H9 (cell line): ENCODE measurements around the gene TMEM238. TPM values are rescaled to one million over a fixed set of nuclear protein-coding genes. Genes with fewer than 3 reads are reported as not detected.

ENCODE experiments used
- DNase-seq: peaks from one replicate; pipeline ENCODE4 v3.0.0-alpha.2; 2017
- H2AFZ ChIP-seq: one replicate; pipeline ENCODE4 v1.6.1; 2013; ENCODE audit warnings: mild to moderate bottlenecking, low read length, control low read depth, moderate library complexity
- H2AK5ac ChIP-seq: 2 replicates; pipeline ENCODE4 v1.6.1; 2013; ENCODE audit warnings: low read length, control low read depth, mixed read lengths; ENCODE audit not compliant: insufficient read length
- H2BK120ac ChIP-seq: one replicate; pipeline ENCODE4 v1.6.1; 2013; ENCODE audit warnings: low read depth, mild to moderate bottlenecking, low read length, control low read depth, inconsistent platforms; ENCODE audit not compliant: poor library complexity, severe bottlenecking
- H2BK12ac ChIP-seq: 2 replicates; pipeline ENCODE4 v1.6.1; 2013; ENCODE audit warnings: low read length, control low read depth, mixed read lengths, low read depth; ENCODE audit not compliant: insufficient read length
- H2BK15ac ChIP-seq: 2 replicates; pipeline ENCODE4 v1.6.1; 2013; ENCODE audit warnings: low read depth, low read length, control low read depth
- H2BK20ac ChIP-seq: one replicate; pipeline ENCODE4 v1.6.1; 2013; ENCODE audit warnings: low read depth, mild to moderate bottlenecking, low read length, control low read depth, inconsistent platforms; ENCODE audit not compliant: poor library complexity, severe bottlenecking
- H2BK5ac ChIP-seq: 2 replicates; pipeline ENCODE4 v1.6.1; 2013; ENCODE audit warnings: low read length, control low read depth, mixed read lengths; ENCODE audit not compliant: insufficient read length
- H3K14ac ChIP-seq: 2 replicates; pipeline ENCODE4 v1.6.1; 2013; ENCODE audit warnings: low read length, control low read depth; ENCODE audit not compliant: insufficient read depth
- H3K18ac ChIP-seq: 2 replicates; pipeline ENCODE4 v1.6.1; 2013; ENCODE audit warnings: low read depth, mild to moderate bottlenecking, mixed read lengths, low read length, control low read depth; ENCODE audit not compliant: insufficient read length
- H3K23ac ChIP-seq: 2 replicates; pipeline ENCODE4 v1.6.1; 2013; ENCODE audit warnings: low read length, control low read depth, mixed read lengths, low read depth; ENCODE audit not compliant: insufficient read length
- H3K23me2 ChIP-seq: 2 replicates; pipeline ENCODE4 v1.6.1; 2013; ENCODE audit warnings: low read depth, mild to moderate bottlenecking, mixed read lengths, low read length, control low read depth; ENCODE audit not compliant: insufficient read length, poor library complexity, severe bottlenecking
- H3K27ac ChIP-seq: 2 replicates; pipeline ENCODE4 v1.5.1; 2013; ENCODE audit warnings: low read length, control low read depth, mixed read lengths, low read depth; ENCODE audit not compliant: insufficient read length
- H3K27me3 ChIP-seq: 2 replicates; pipeline ENCODE4 v1.6.1; 2013; ENCODE audit warnings: low read length, control low read depth, inconsistent platforms; ENCODE audit not compliant: insufficient read depth
- H3K4ac ChIP-seq: 2 replicates; pipeline ENCODE4 v1.6.1; 2013; ENCODE audit warnings: low read depth, mild to moderate bottlenecking, control low read depth, inconsistent platforms, low read length, moderate library complexity
- H3K4me1 ChIP-seq: 2 replicates; pipeline ENCODE4 v1.6.1; 2013; ENCODE audit warnings: low read length, control low read depth, inconsistent platforms; ENCODE audit not compliant: insufficient read depth
- H3K4me2 ChIP-seq: 2 replicates; pipeline ENCODE4 v1.6.1; 2013; ENCODE audit warnings: low read length, control low read depth, mixed read lengths; ENCODE audit not compliant: insufficient read length, insufficient read depth
- H3K56ac ChIP-seq: 2 replicates; pipeline ENCODE4 v1.6.1; 2013; ENCODE audit warnings: low read depth, mild to moderate bottlenecking, mixed read lengths, low read length, control low read depth; ENCODE audit not compliant: insufficient read length
- H3K79me1 ChIP-seq: 2 replicates; pipeline ENCODE4 v1.6.1; 2013; ENCODE audit warnings: low read depth, mild to moderate bottlenecking, moderate library complexity, low read length, control low read depth, inconsistent platforms; ENCODE audit not compliant: insufficient read depth, poor library complexity, severe bottlenecking
- H3K79me2 ChIP-seq: 2 replicates; pipeline ENCODE4 v1.6.1; 2013; ENCODE audit warnings: low read length, control low read depth, inconsistent platforms; ENCODE audit not compliant: insufficient read depth
- H3K9ac ChIP-seq: 2 replicates; pipeline ENCODE4 v1.6.1; 2013; ENCODE audit warnings: low read length, control low read depth, mixed read lengths; ENCODE audit not compliant: insufficient read length; ENCODE audit errors: extremely low read depth
- H3K9me3 ChIP-seq: one replicate; pipeline ENCODE4 v1.6.1; 2013; ENCODE audit warnings: low read depth, low read length, inconsistent platforms; ENCODE audit not compliant: control insufficient read depth
- H3T11ph ChIP-seq: one replicate; pipeline ENCODE4 v1.6.1; 2013; ENCODE audit warnings: mild to moderate bottlenecking, low read length, control low read depth, inconsistent platforms
- H4K20me1 ChIP-seq: one replicate; pipeline ENCODE4 v1.6.1; 2013; ENCODE audit not compliant: control insufficient read depth, insufficient read length, insufficient read depth
- H4K5ac ChIP-seq: 2 replicates; pipeline ENCODE4 v1.6.1; 2013; ENCODE audit warnings: low read depth, mild to moderate bottlenecking, mixed read lengths, low read length, control low read depth; ENCODE audit not compliant: insufficient read length
- H4K8ac ChIP-seq: replicated peaks from 2 replicates; pipeline ENCODE4 v1.6.1; 2013; ENCODE audit warnings: low read length, control low read depth, mixed read lengths, low read depth; ENCODE audit not compliant: insufficient read length
- H4K91ac ChIP-seq: 2 replicates; pipeline ENCODE4 v1.6.1; 2013; ENCODE audit warnings: low read depth, mild to moderate bottlenecking, moderate library complexity, mixed read lengths, low read length, control low read depth; ENCODE audit not compliant: insufficient read length
- H3K27ac Mint-ChIP-seq, 3 experiments: 2 replicates in 2 of 3; 3 replicates in 1 of 3; pipeline ENCODE4 v1.8.0; 2020 to 2021; ENCODE audit warnings: mixed read lengths in 3 of 3, mild to moderate bottlenecking in 1 of 3, moderate library complexity in 1 of 3
- H3K27me3 Mint-ChIP-seq: 2 replicates; pipeline ENCODE4 v1.8.0; 2021; ENCODE audit warnings: low read depth, mild to moderate bottlenecking, moderate library complexity, mixed read lengths
- H3K36me3 Mint-ChIP-seq, 3 experiments: 2 replicates in 2 of 3; 3 replicates in 1 of 3; pipeline ENCODE4 v1.8.0; 2020 to 2021; ENCODE audit warnings: low read depth in 3 of 3, mixed read lengths in 3 of 3; ENCODE audit not compliant: insufficient read depth in 1 of 3
- H3K4me1 Mint-ChIP-seq, 2 experiments: 2 replicates each; pipeline ENCODE4 v1.8.0; 2020; ENCODE audit warnings: mixed read lengths in 2 of 2
- H3K4me3 Mint-ChIP-seq, 2 experiments: 2 replicates in 1 of 2; 3 replicates in 1 of 2; pipeline ENCODE4 v1.8.0; 2020 to 2021; ENCODE audit warnings: mild to moderate bottlenecking in 2 of 2, mixed read lengths in 2 of 2, moderate library complexity in 1 of 2
- H3K9me3 Mint-ChIP-seq, 2 experiments: 2 replicates in 1 of 2; 3 replicates in 1 of 2; pipeline ENCODE4 v1.8.0; 2020; ENCODE audit warnings: mild to moderate bottlenecking in 2 of 2, mixed read lengths in 2 of 2, moderate library complexity in 1 of 2
- WGBS: extraction: QIAGEN DNeasy Blood & Tissue Kit; methylation state at CpG from one replicate; pipeline ENCODE4 v1.1.7; 2013; ENCODE audit warnings: missing lambda C conversion rate, low lambda C conversion rate, mixed read lengths; ENCODE audit not compliant: insufficient read length; ENCODE audit errors: extremely low coverage; 5-methylcytosine and 5-hydroxymethylcytosine counted together
- total RNA-seq: library from RNA; stranded (reverse); gene quantifications from 2 replicates; pipeline ENCODE4 v1.2.1, GENCODE V29; 2021
- TF ChIP-seq, protein P1 (sequence below): fragments of 200-600 bp; sonication (generic); conservative IDR thresholded peaks from 3 replicates; pipeline ENCODE4 v1.8.0; 2021; ENCODE audit warnings: antibody characterized with exemption, mild to moderate bottlenecking

The TMEM238 gene
- total RNA-seq, 1 experiment from 2014 or later, result 4.8 TPM

GRCh38 chr19:55400281-55401087 is 16.4 kb upstream of the TMEM238 start:
- Histone ChIP-seq H3K27ac (no peak overlapping the region), H3K4me2 (no peak overlapping the region), H3K79me1 (no peaks in the 10 kb centered on the region), H4K5ac (no peak overlapping the region), H3K9me3 (no peaks in the 10 kb centered on the region), H2BK5ac (no peak overlapping the region), H3K56ac (no peak overlapping the region), H2AK5ac (no peak overlapping the region), H2BK120ac (no peak overlapping the region), H3K27me3 (no peaks in the 10 kb centered on the region), H4K91ac (no peak overlapping the region), H3T11ph (no peak overlapping the region), H2BK15ac (no peak overlapping the region), H3K79me2 (peaks cover 2% of the 10 kb centered on the region; the same call in 1 of the 2 replicates), H2BK12ac (no peak overlapping the region), H3K9ac (no peak overlapping the region), H3K14ac (no peak overlapping the region), H4K8ac (no peak overlapping the region), H3K4me1 (no peaks in the 10 kb centered on the region), H4K20me1 (no peaks in the 10 kb centered on the region), H3K18ac (no peak overlapping the region), H2AFZ (no peak overlapping the region), H3K23ac (no peak overlapping the region), H2BK20ac (no peak overlapping the region), H3K4ac (no peak overlapping the region), H3K23me2 (no peaks in the 10 kb centered on the region)
- no peak for DNase-seq
- Mint-ChIP-seq H3K4me3 (peak overlapping the region in 1 of 2 experiments; percentile 34; a peak in 2 of 5 replicates), H3K27me3 (peaks cover 8% of the 10 kb centered on the region), H3K4me1 (peaks cover 9 to 26% of the 10 kb centered on the region in 2 experiments), H3K9me3 (no peaks in the 10 kb centered on the region), H3K27ac (peak overlapping the region in 2 of 3 experiments; percentile 52 to 96; a peak in 3 of 7 replicates), H3K36me3 (peaks cover 32 to 48% (median 42%) of the 10 kb centered on the region in 3 experiments)
- WGBS, result no CpG with 5 or more reads among the region's 14 CpGs
- TF ChIP-seq, protein P1, sequence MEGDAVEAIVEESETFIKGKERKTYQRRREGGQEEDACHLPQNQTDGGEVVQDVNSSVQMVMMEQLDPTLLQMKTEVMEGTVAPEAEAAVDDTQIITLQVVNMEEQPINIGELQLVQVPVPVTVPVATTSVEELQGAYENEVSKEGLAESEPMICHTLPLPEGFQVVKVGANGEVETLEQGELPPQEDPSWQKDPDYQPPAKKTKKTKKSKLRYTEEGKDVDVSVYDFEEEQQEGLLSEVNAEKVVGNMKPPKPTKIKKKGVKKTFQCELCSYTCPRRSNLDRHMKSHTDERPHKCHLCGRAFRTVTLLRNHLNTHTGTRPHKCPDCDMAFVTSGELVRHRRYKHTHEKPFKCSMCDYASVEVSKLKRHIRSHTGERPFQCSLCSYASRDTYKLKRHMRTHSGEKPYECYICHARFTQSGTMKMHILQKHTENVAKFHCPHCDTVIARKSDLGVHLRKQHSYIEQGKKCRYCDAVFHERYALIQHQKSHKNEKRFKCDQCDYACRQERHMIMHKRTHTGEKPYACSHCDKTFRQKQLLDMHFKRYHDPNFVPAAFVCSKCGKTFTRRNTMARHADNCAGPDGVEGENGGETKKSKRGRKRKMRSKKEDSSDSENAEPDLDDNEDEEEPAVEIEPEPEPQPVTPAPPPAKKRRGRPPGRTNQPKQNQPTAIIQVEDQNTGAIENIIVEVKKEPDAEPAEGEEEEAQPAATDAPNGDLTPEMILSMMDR, result no peak
